T-helper 1 cell treated with Interleukin-12 subunit alpha and Interleukin-12 subunit beta and Interleukin-4 antibody, amounts not matched to agents 30 ng/mL and 1 ng/mL, for 36 hours (primary cell): ENCODE results near the gene CIROP. TPM values are rescaled to one million over a fixed set of nuclear protein-coding genes. Genes with fewer than 3 reads are reported as not detected.

Experiments used
- intact Hi-C: fragments of 100-400 bp; cut with micrococcal nuclease; formaldehyde crosslinking; loops from one replicate; pipeline ENCODE4 v1.15.1; 2024
- total RNA-seq: library from RNA; stranded (reverse); gene quantifications from 2 replicates; pipeline ENCODE4 v1.2.3, GENCODE V29; 2022

CIROP gene
- total RNA-seq, 1 donor from 2014 or later, result not detected

DNA sequence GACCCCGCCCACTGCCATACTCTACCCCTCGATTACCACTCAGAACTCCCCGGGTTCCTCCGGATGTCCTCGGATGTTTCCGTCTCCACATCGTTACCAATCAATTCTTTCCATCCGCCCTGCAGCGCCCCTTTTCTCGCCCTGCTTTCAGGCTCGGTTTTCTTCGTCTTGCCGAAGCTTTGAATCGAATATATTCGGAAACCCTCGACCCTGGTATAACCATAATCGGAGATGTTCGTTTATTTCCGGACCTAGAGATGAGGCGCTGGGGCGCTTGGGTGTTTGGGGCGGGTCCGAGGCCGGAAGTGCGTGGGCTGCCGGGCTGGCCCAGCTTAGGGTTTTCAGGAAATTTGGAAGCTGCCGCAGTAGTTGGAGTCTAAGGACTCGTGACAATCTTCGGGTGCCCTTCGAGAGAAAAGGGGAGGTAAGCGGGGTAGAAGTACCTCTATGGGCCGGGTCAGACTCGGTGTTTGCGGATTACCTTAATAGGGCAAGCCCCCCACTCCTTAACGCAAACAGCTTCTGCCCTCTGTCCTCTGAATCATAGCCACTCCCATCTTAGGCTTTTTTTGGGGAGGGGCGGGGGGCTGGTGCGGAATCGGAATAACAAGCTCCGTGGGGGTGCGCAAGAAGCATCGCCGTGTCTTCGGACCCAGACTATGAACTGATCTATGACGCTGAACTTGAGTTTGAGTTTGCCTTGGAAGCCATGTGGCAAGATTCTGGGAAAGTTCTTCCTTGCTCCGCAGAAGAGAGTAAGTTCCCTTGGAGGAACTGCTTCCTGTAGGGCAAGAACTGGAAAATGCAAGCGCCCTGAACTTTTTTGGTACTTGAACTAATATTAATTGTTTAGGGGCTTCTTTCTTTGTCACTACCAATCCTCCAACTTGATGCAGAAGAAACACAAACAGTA lies 9.3 kb downstream of the CIROP start, which contains the start of gene C14orf119:
Gene C14orf119 (plus strand): TSS at position 310 of the 913 bp plus-strand sequence. CDS start 2,154 bp downstream, outside the sequence.
- intact Hi-C loops, result loop anchor here (1.0 to 10.0 kb wide), 20 partner anchors 24 to 1619 kb away; partner anchors contain the start of genes DAD1, DCAF11, EMC9 and HOMEZ

- intact Hi-C loops, result loop anchor here (1.0 to 10.0 kb wide), 21 partner anchors 23 to 1618 kb away; partner anchors contain the start of genes DAD1, DCAF11, EMC9 and HOMEZ
Measured at GRCh38 chr14:23094666-23095195, 10.1 kb downstream of the CIROP start, which contains the start of gene ACIN1. TSS of gene ACIN1 (minus strand) at chr14:23095136. CDS start at chr14:23095112, 24 bp downstream.

- intact Hi-C loops, result loop anchor here (1.0 to 10.0 kb wide), 6 partner anchors 206 to 1617 kb away; partner anchors contain the start of genes EMC9, OXA1L, RAB2B and SDR39U1
Measured at GRCh38 chr14:23093991-23094665, 10.7 kb downstream of the CIROP start.

- intact Hi-C loops, result loop anchor here (10.0 kb wide), 1 partner anchor 1351 kb away; the partner anchor contains the start of gene SDR39U1
Measured at GRCh38 chr14:23093526-23093925, 11.3 kb downstream of the CIROP start.

GRCh38 chr14:23093104-23093503 lies 11.7 kb downstream of the CIROP start:
- intact Hi-C loops, result loop anchor here (10.0 kb wide), 1 partner anchor 1352 kb away; the partner anchor contains the start of gene SDR39U1

DNA sequence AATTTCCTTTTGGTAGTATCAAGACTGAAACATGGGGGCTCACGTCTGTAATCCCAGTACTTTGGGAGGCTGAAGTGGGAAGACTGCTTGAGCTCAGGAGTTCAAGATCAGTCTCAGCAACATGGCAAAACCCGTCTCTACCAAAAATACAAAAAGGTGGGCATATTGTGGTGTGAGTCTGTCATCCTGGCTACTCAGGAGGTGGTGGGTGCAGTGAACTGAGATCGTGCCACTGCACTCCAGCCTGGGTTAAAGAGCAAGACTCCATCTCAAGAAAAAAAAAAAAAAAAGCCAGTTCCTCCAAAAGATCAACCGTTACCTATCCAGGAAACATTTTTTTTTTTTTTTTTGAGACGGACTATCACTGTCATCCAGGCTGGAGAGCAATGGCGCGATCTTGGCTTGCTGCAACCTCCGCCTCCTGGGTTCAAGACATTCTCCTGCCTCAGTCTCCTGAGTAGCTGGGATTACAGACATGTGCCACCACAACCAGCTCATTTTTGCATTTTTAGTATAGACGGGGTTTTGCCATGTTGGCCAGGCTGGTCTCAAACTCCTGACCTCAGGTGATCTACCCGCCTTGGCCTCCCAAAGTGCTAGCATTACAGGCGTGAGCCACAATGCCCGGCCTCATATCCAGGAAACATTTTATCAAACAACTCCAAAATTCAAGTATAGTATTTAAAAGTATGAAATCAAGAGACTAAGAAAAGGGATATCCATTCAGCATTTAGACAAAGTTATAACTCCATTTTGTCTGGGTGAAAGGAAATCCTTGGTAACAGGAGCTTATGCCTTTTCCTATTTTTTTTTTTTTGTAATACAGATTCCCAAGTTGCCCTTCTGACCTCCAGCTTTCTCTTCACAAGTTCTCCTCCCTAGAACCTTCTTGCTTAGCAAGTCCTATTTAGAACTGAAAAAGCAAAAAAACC lies 13.2 kb downstream of the CIROP start:
- intact Hi-C loops, result loop anchor here (10.0 kb wide), 1 partner anchor 1353 kb away; the partner anchor contains the start of gene SDR39U1

- intact Hi-C loops, result loop anchor here (10.0 kb wide), 1 partner anchor 1355 kb away; the partner anchor contains the start of gene SDR39U1
Measured at GRCh38 chr14:23090254-23090636, 14.5 kb downstream of the CIROP start.

- intact Hi-C loops, result loop anchor here (10.0 kb wide), 1 partner anchor 1355 kb away; the partner anchor contains the start of gene SDR39U1
Measured at GRCh38 chr14:23089498-23090253, 15.1 kb downstream of the CIROP start.

GRCh38 chr14:23086565-23086964 lies 18.2 kb downstream of the CIROP start:
- intact Hi-C loops, result no loop called here

GRCh38 chr14:23085458-23085857 lies 19.3 kb downstream of the CIROP start:
- intact Hi-C loops, result no loop called here

DNA sequence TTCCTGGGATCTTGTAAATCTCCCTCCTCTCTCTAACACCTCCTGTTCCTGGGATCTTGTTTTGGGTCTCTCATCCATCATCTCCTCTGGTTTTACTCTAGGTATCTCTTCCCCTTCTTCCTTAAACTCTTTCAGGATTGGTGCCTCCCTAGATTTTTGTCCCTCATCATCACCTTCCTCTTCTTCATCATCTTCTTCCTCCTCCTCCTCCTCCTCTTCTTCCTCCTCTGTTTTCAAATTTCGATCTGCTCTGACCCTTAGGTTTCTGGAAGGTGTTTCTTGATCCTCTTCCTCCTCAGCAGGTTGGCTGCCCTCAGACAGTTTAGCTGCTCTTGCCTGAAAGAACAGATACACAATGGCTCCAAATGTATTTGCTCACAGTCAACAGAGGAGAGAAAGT lies 24.3 kb downstream of the CIROP start:
- intact Hi-C loops, result no loop called here

GRCh38 chr14:23079716-23080115 lies 25.1 kb downstream of the CIROP start:
- intact Hi-C loops, result no loop called here

- intact Hi-C loops, result no loop called here
Measured at GRCh38 chr14:23078692-23079116, 26.1 kb downstream of the CIROP start.

DNA sequence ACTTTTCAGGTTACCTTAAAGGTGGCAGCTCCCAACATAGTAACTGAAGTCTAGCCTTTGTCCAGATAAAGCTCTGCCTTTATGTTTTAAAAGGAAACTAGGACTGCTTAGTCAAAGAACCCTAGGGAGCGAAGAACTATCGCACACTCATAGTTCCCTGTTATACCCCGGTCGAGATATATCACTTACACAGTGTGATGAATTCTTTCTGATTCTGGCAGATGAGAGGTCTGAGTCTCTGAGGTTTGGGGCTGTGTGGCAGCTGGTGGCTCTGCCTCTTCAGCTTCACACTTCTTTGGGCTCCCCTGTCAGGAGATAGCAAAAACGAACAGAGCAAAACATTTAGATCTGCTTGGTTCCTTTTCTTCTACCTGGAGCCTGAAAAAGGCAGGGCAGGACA lies 26.8 kb downstream of the CIROP start:
- intact Hi-C loops, result loop anchor here (2.0 kb wide), 1 partner anchor 31 kb away; no protein-coding TSS in a partner anchor

GRCh38 chr14:23076785-23077408 lies 27.9 kb downstream of the CIROP start:
- intact Hi-C loops, result loop anchor here (2.0 kb wide), 1 partner anchor 32 kb away; no protein-coding TSS in a partner anchor

GRCh38 chr14:23074906-23075305 lies 29.9 kb downstream of the CIROP start:
- intact Hi-C loops, result no loop called here

DNA sequence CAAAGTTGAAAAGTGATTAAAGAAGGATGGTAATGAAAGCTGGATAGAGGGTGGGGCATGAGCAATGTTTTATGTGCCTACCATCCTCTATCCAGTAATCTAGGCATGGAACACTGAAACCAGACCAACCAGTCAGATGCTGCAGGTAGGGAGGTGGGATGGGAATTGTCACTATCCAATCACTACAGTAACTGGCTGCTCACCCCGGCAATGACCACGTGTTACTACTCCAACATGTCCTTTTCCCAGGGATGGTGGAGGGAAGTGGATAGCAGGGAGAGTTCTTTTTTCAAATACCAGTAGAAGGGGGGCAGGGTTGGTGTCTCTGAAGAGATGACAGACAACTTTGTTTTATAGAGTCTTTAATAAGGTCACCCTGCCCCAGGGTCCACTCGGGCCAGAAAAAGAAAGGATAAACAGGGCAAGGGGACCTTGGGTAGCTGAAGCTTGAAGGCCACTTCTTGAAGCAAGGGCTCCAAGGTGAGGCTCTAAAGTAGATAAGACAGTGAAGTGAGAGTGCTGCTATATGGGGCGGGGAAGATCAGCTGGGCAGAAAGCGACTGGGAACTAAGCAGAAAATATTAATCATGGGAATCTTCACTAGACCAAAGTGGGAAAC lies 32.8 kb downstream of the CIROP start:
- intact Hi-C loops, result loop anchor here (1.0 to 2.0 kb wide), 4 partner anchors 23 to 143 kb away; partner anchors contain the start of genes ACIN1, C14orf119 and PRMT5
